PC-3 (cell line): Measurements from ENCODE around the gene FPGS.

Experiments
- CTCF ChIP-seq: fragments of 300-600 bp; sonication (generic); conservative IDR thresholded peaks from 2 replicates; pipeline ENCODE4 v1.5.1; 2017; ENCODE audit warnings: antibody characterized with exemption, low read depth, mild to moderate bottlenecking, low read length
- EZH2 ChIP-seq: fragments of 300-600 bp; sonication (generic); IDR thresholded peaks from one replicate; pipeline ENCODE4 v1.6.1; 2017; ENCODE audit warnings: antibody characterized with exemption, mild to moderate bottlenecking, low read length; ENCODE audit not compliant: unreplicated experiment

- TF ChIP-seq CTCF (no peak), EZH2 (no peak)
Observed at GRCh38 chr9:127829205-127829906, 26.7 kb downstream of the FPGS start.
